ENCODE results near the gene C1orf53.
"Not testable (repeated sequence)": the region's sequence is repeated elsewhere in the genome, so short reads cannot be mapped to it uniquely, and the experiment has no call there.

The C1orf53 gene

GRCh38 chr1:197921235-197922069 is 19.0 kb downstream of the C1orf53 start:
- DNase-seq (ENCODE audit: low spot score), result no peak

DNA sequence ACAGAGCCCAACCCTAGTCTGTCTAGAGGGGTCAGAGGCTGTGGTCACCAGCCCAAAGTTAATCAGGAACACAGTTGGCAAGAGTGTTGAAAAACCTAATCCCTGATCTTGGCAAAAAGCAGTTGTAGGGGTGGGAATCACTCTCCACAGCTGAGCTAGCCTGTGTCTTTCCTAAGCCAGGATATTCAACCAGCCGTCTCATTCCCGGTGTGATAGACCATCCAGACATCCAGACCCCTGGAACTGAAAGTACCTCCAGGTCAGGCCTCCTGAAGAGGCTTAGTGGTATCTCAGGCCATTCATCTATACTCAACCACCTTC is 19.6 kb downstream of the C1orf53 start:
- no peak for DNase-seq (ENCODE audit: low spot score)

GRCh38 chr1:197923038-197923437 is 20.6 kb downstream of the C1orf53 start:
- no peak for DNase-seq (ENCODE audit: low spot score)

DNA sequence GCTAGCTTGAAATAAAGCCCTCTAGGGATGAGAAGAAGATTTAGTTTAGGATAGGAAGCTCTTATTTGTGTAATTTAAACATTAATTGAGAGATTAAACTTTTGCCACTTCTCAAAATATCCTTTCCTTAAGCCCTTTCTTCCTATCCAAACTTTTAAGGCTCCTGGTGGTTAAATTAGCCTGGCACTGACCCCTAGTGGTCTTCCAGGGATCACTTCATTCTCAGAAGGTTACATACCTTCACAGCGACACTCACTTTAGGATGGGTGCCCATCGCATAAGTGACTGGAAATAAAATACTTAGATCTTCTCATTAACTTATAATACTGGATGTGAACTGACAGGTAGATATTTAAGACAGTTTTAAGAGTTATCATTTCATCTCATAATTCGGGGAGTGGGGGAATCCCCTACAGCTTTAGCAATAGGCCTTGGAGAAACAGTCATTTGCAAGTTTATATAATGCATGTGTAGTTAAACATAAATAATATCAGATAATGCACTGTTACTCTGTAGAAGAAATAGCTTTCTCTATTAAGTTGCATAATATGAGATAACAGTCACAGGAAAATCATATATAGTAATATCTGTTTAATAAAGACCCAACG is 22.2 kb downstream of the C1orf53 start:
- peak; percentile 72 for DNase-seq (ENCODE audit: low spot score)

DNA sequence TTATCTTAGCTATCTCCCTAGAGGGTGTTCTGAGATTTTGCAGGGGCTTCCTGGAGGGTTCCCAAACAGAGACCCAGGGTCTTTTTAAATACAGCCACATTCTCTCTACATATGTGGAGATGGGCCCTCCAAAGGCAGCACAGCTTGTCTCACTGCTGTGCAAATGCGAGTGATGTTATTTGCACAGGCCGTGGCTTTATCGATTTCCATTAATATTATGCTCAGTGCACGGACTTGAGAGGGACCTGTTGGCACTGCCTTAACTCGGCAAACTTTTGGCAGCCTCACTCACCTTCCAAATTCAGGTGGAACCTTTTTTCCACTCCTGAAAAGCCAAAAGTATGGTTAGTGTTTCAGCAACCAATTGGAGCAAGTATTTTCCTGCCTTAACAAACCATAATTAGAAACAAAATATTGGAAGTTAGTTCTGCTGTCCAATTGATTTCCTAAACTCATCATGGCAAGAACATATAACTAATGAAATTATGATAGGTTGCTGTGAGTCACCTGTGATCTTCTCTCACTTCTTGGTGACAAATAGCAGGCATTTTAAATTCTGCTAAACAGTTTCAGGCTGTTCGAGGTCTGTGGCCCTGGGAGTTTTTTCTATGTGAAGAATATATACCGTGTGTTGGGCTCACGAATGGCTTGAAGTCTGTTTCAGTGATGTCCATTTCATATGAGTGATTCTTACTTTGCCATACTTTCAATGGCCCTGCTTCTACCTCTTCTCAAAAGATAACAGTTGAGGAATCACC is 25.7 kb downstream of the C1orf53 start:
- no peak for DNase-seq (ENCODE audit: low spot score)

DNA sequence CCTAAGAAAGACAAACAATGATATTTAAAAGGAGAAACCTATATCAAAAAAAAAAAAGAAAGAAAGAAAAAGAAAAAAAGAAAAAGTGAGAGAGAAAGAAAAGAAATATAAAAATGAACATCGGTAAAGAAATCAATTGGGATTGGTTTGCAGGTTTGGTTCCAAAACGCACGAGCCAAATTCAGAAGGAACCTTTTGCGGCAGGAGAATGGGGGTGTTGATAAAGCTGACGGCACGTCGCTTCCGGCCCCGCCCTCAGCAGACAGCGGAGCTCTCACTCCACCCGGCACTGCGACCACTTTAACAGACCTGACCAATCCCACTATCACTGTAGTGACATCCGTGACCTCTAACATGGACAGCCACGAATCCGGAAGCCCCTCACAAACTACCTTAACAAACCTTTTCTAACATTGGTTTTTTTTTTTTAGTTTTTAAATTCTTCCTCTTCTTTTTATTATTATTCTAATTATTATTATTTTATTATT is 26.5 kb downstream of the C1orf53 start:
- DNase-seq (ENCODE audit: low spot score), result no peak

DNA sequence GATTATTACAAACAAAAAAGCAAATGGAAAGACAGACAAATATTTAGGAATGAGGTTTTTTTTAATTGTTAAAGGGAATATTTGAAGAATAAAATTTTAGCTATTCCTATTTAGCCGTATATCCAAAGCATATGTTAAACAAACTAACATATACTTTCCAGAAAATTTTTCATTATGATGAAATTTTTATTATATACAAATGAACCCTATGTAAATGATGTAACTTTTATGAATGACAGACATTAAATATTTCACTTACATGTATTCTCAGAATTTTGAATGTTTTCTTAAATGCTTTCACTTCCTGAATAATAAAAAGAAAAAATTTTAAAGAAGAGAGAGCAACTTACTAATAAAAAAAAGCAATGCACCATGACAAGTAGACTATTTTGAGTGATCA is 30.6 kb downstream of the C1orf53 start:
- no peak for DNase-seq (ENCODE audit: low spot score)

- DNase-seq (ENCODE audit: low spot score), result no peak
Measured at GRCh38 chr1:197933647-197934046, 31.2 kb downstream of the C1orf53 start.

GRCh38 chr1:197937381-197937780 is 35.0 kb downstream of the C1orf53 start:
- no peak for DNase-seq (ENCODE audit: low spot score)

DNA sequence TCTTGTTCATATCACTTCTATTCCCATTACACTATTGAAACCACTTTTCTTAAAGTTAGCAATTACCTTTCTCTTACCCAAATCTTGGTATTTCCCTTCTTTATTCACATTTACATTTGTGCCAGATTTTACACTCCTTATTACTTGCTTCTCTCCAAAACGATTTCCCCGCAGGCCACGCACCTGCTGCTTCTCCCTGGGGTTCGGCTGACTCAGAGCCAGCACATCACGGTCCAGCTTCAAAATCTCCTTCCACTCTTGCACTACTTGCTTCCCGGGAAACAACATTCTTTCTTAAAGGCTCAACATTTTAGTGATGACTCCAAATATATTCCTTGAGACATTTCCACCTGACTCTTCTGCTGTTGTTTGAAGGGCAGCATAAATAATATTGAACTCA is 35.5 kb downstream of the C1orf53 start:
- DNase-seq (ENCODE audit: low spot score), result no peak

- not testable (repeated sequence) for DNase-seq (ENCODE audit: low spot score)
Measured at GRCh38 chr1:197939159-197939980, 36.9 kb downstream of the C1orf53 start.

DNA sequence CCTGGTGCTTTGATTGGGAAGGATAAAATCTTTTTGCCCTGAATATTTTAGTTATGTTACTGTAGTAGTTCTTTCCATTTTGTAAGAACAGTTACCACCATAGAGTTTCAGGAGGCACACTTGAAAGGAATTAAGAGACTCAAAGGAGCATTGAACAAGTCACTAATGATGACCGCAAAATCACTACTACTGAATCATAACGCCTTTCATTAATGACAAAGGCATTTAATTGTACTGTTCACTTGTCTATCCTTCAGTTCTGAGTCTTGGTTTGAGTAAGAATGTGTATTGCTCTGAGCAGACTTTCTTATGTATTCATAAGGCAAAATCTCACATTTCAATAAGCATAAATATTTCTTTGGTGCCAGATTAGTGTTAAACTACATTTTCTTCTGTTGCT is 39.6 kb downstream of the C1orf53 start:
- no peak for DNase-seq (ENCODE audit: low spot score)

- no peak for DNase-seq (ENCODE audit: low spot score)
Measured at GRCh38 chr1:197944485-197944884, 42.1 kb downstream of the C1orf53 start.

DNA sequence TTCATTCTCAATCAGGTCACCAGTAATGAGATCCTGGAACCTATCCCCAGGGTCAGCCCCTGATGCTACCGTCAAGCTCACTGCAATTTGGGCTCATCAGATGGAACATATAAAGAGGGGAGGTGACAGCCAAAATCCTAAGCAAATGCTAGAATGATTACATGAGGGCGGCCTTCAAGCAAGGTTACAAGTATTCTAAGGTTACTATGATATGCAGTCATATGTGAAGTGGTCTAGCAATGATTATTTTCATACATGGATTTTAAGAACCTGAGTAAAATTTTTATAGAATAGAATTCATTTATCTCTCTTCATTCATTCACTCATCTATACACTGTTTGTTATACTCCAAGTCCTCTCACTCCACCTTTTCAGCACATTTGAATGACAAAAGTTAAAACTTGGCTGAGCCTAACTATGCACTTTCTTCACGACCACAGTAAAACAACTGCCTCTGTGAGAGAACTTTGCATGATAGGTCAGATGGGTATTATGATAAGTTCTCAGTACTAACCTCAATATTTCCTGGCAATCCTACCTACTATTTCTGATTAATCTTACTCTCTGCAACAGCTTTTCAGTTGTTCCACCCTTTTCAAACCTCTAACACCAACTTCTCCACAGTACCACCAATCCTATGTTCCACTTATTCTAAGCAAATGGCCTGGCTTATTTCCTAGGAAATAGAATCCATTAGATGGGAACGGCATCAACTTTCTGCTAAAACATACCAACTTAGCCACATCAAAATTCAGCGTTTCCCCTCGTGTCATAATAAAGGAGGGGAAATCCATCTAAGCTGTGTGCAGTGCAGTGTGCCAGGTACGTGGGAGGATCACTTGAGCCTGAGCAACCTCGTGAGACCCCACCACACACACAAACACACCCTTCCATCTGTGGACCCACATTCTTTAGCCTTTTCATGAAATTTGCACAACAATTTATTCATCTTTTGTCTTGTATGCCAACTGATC is 46.8 kb downstream of the C1orf53 start:
- no peak for DNase-seq (ENCODE audit: low spot score)

- no peak for DNase-seq (ENCODE audit: low spot score)
Measured at GRCh38 chr1:197951089-197951488, 48.7 kb downstream of the C1orf53 start.

DNA sequence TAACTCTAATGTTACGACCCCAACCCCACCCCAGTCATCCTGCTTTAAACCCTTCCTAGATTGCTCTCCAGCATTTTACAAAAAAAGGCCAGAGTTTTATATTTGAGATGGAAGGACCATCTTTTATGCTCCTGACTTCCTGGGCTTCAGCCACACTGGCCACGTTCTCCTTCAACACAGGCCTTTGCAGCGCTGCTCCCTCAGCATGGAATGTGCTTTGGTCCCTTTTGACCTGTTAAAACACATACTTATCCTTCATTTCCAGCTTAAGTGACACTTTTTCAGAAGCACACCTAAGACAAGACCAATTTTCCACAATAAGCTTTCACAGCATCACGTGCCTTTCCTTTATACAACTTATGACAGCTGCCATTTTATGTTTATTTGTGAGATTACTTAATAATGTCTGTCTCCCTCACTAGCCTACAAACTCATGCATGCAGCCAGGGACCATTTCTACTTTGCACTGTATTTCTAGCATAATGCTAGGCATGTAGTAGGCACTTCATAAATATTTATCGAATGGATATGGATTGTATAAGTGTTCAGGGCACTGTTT is 49.3 kb downstream of the C1orf53 start:
- DNase-seq (ENCODE audit: low spot score), result no peak

DNA sequence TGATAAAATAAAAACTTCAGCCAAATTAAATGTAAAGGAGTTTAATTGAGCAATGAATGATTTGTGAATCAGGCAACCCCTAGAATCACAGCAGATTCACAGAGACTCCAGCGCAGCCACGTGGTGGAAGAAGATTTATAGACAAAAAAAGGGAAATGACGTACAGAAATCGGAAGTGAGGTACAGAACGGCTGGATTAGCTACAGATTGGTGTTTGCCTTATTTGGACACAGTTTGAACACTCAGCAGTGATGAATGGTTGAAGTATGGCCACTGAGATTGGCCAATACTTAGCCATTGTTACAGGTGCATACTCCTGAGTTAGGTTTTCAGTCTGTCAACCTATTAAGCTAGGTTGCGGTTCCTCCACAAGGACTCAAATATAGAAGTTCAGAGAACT is 51.0 kb downstream of the C1orf53 start:
- DNase-seq (ENCODE audit: low spot score), result not testable (repeated sequence)

DNA sequence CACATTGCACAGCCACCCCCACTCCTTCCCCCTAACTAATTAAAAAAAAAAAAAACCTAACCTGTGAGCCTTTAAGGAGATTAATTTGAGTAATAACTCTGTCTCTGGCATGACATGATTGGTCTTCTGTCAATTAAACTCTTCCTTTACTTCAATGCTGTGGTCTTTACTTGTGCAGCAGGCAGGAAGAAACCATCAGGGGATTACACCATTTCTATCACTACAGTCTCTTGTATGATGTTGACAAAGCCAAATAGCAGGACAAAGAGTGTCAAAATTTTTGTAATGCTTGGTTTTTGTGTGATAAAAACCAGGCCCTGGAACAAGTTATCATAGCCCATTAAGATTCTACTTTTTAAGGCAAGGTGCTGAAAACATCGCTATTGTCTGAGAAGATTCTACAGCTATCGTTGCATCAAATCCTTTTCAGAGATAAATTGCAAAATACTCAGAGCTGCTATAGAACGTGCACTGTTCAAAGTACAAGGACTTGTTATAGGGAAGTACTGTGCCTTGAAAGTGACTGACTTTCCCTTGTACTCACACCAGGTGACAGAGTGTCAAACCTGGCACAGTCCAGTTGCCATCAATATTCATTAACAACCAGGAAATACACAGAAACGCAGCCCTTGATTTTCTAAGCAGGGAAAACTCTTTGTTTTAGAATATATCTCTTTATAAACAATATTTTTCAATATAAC is 52.4 kb downstream of the C1orf53 start:
- no peak for DNase-seq (ENCODE audit: low spot score)

- DNase-seq (ENCODE audit: low spot score), result no peak
Measured at GRCh38 chr1:197955486-197956394, 53.3 kb downstream of the C1orf53 start.
